Gastroesophageal sphincter (tissue), 3 donors: ENCODE results near the gene PXDN.

Experiments
- CTCF ChIP-seq, 4 experiments: fragments of 200-600 bp in 2 of 4; fragments of 450-650 bp in 2 of 4; sonication (generic) in 1 of 4; IDR thresholded peaks; one replicate each; pipeline ENCODE4 v1.5.1; 2017 to 2019; ENCODE audit warnings: antibody characterized with exemption in 4 of 4, mild to moderate bottlenecking in 2 of 4, moderate library complexity in 2 of 4
- POLR2A ChIP-seq, 2 donors: fragments of 450-650 bp; IDR thresholded peaks; one replicate each; pipeline ENCODE4 v1.6.1; 2017; ENCODE audit warnings: antibody characterized with exemption in 2 of 2, mild to moderate bottlenecking in 2 of 2, moderate library complexity in 1 of 2

- TF ChIP-seq CTCF (IDR thresholded peaks at IDR 0.05) = no peak
- TF ChIP-seq POLR2A (IDR thresholded peaks at IDR 0.05) = no peak
These were observed 108.5 kb downstream of the PXDN start for GRCh38 chr2:1635823-1636222.
